ENCODE results near the gene LTF. TPM values are rescaled to one million over a fixed set of nuclear protein-coding genes. Genes with fewer than 3 reads are reported as not detected.

LTF gene
- total RNA-seq, 4 donors from 2014 or later, result 0.62 to 5.1 (median 1.1) TPM

GRCh38 chr3:46463120-46463867 is 1.4 kb downstream of the LTF start:
- H3K27me3 ChIP-seq, result no peaks in the 10 kb centered on the region
- ATAC-seq (peak; percentile 13 to 40), DNase-seq (no peak)
- H3K4me1 ChIP-seq, result peaks cover 18% of the 10 kb centered on the region in 2 donors
- in situ Hi-C loops (cut with MboI; ENCODE audit: low sequenced_read_pairs in 4 of 4), result no loop called here
- H3K27ac ChIP-seq, result peak overlapping the region in 2 of 4 donors; percentile 35 to 61
- peak overlapping the region in 1 of 4 donors; percentile 11 for H3K4me3 ChIP-seq
- H3K9me3 ChIP-seq, result no peaks in the 10 kb centered on the region
- intact Hi-C loops (cut with DNase I; ENCODE audit: low total_unique reads), result no loop called here
- no peaks in the 10 kb centered on the region for H3K36me3 ChIP-seq
- TF ChIP-seq, protein P1, sequence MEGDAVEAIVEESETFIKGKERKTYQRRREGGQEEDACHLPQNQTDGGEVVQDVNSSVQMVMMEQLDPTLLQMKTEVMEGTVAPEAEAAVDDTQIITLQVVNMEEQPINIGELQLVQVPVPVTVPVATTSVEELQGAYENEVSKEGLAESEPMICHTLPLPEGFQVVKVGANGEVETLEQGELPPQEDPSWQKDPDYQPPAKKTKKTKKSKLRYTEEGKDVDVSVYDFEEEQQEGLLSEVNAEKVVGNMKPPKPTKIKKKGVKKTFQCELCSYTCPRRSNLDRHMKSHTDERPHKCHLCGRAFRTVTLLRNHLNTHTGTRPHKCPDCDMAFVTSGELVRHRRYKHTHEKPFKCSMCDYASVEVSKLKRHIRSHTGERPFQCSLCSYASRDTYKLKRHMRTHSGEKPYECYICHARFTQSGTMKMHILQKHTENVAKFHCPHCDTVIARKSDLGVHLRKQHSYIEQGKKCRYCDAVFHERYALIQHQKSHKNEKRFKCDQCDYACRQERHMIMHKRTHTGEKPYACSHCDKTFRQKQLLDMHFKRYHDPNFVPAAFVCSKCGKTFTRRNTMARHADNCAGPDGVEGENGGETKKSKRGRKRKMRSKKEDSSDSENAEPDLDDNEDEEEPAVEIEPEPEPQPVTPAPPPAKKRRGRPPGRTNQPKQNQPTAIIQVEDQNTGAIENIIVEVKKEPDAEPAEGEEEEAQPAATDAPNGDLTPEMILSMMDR (IDR thresholded peaks at IDR 0.05 in 4 of 5, conservative IDR thresholded peaks at IDR 0.05 in 1 of 5), result no peak
- TF ChIP-seq POLR2A (IDR thresholded peaks at IDR 0.05), result no peak

DNA sequence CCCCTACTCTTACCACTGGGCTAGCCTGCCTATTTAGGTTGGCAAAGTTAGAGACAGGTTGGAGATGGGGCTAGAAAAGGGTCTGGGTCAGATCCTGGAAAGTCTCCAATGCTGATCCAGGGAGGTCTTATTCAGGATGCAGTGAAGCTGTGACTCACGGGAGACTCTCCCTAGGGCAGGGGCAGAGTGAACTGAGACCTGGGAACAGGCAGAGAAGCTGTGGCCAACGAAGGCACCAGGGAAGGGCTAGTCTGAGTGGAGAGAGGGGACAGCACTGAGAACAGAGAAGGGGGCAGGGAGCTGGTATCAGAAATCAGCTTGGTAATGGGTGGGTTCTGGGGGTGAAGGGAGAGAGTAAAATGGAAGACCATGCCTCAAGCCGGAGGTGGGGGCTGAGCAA is 2.2 kb downstream of the LTF start:
- H3K27me3 ChIP-seq, result no peaks in the 10 kb centered on the region
- H3K9me3 ChIP-seq, result no peaks in the 10 kb centered on the region
- H3K4me1 ChIP-seq, result peaks cover 13% of the 10 kb centered on the region in 2 donors
- ATAC-seq (no peak), DNase-seq (no peak)
- no peaks in the 10 kb centered on the region for H3K36me3 ChIP-seq
- H3K27ac ChIP-seq, result peak overlapping the region in 3 of 4 donors; percentile 6 to 61 (median 35)
- no peak for TF ChIP-seq POLR2A (IDR thresholded peaks at IDR 0.05)
- TF ChIP-seq, protein P1 (IDR thresholded peaks at IDR 0.05 in 4 of 5, conservative IDR thresholded peaks at IDR 0.05 in 1 of 5), result no peak
- in situ Hi-C loops (cut with MboI; ENCODE audit: low sequenced_read_pairs in 4 of 4) (no loop called here), intact Hi-C loops (cut with DNase I; ENCODE audit: low total_unique reads) (no loop called here)
- H3K4me3 ChIP-seq, result peak overlapping the region in 1 of 4 donors; percentile 11

- H3K27me3 ChIP-seq, result no peaks in the 10 kb centered on the region
- H3K4me1 ChIP-seq, result peaks cover 13% of the 10 kb centered on the region in 2 donors
- H3K9me3 ChIP-seq, result no peaks in the 10 kb centered on the region
- peak overlapping the region in 2 of 4 donors; percentile 6 to 35 for H3K27ac ChIP-seq
- no peak overlapping the region for H3K4me3 ChIP-seq
- intact Hi-C loops (cut with DNase I; ENCODE audit: low total_unique reads) (no loop called here), in situ Hi-C loops (cut with MboI; ENCODE audit: low sequenced_read_pairs in 4 of 4) (no loop called here)
- no peak for TF ChIP-seq POLR2A (IDR thresholded peaks at IDR 0.05)
- TF ChIP-seq, protein P1 (IDR thresholded peaks at IDR 0.05 in 4 of 5, conservative IDR thresholded peaks at IDR 0.05 in 1 of 5), result no peak
- DNase-seq (no peak), ATAC-seq (no peak)
- H3K36me3 ChIP-seq, result no peaks in the 10 kb centered on the region
Observed at GRCh38 chr3:46462111-46462510, 2.6 kb downstream of the LTF start.

GRCh38 chr3:46460051-46460450 is 4.7 kb downstream of the LTF start:
- ATAC-seq (no peak), DNase-seq (no peak)
- no peak for TF ChIP-seq POLR2A (IDR thresholded peaks at IDR 0.05)
- TF ChIP-seq, protein P1 (IDR thresholded peaks at IDR 0.05 in 4 of 5, conservative IDR thresholded peaks at IDR 0.05 in 1 of 5), result no peak
- in situ Hi-C loops (cut with MboI; ENCODE audit: low sequenced_read_pairs in 4 of 4) (no loop called here), intact Hi-C loops (cut with DNase I; ENCODE audit: low total_unique reads) (no loop called here)
- Histone ChIP-seq H3K27ac (no peak overlapping the region), H3K4me1 (peaks cover 2 to 4% of the 10 kb centered on the region in 2 donors), H3K36me3 (no peaks in the 10 kb centered on the region), H3K9me3 (no peaks in the 10 kb centered on the region), H3K27me3 (no peaks in the 10 kb centered on the region), H3K4me3 (no peak overlapping the region)

Measured in gastrocnemius medialis (tissue), 4 donors.